ENCODE measurements around the gene CAPN1. TPM values are rescaled to one million over a fixed set of nuclear protein-coding genes. Genes with fewer than 3 reads are reported as not detected.
"Not testable (repeated sequence)": the region's sequence is repeated elsewhere in the genome, so short reads cannot be mapped to it uniquely, and the experiment has no call there.

Gene CAPN1
- total and polyA plus RNA-seq, 2 donors from 2014 or later, result 92.5 to 328 TPM

DNA sequence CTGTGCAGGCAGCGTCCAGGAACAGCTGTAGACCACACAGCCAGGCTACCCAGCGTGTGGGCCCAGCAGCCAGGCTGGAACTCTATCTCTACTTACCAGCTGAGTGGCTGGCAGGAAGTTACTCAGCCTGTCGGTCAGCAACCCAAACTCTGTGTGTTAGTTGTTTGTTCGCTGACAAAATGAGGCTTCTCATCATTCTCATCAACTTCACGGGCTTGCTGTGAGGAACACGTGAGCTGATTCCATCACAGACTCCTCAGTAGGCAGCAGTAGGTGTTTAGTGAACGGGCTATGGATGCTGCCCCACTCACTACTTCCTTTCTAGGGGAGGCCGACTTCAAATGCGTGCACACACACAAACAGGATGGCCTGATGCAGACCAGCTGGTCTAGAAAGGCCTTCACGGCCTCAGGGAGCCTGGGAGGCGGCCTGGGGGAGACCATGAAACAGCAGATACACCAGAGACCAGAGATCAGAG, 12.5 kb upstream of the CAPN1 start:
- intact Hi-C loops (cut with DNase I), result no loop called here
- DNase-seq, result peak in 2 of 5 donors; percentile 20 to 45

DNA sequence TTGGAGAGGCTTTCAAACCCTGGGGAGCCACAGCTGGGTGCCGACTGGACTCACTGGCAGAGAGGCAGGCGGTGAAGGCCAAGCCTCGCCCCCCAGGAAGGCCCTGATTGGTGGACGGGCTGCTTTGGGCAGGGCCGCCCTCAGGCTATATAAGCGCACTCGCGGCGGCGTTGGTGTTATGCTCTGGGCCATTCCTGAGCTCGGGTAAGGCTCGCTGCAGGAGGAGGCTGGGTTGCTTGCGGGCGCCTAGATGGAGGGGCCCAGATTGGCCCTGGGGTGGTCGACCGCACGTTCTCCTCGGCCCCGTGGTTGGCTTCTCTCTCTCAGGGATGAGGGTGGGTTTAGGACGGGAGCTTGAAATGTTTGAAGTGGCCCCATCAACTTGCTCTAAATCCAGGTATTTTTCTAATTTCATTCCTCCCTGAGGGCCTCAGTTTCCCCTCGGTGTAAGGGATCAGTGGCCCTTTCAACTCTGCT, 11.6 kb upstream of the CAPN1 start, which contains the start of gene SPDYC:
Gene SPDYC (plus strand): TSS at position 176 of the 477 bp plus-strand sequence. CDS start 1,125 bp downstream, outside the sequence.
- FAIRE-seq, result no peak
- intact Hi-C loops (cut with DNase I), result no loop called here

More for the DNA sequence above, 12.5 kb upstream of the CAPN1 start:
- no peak overlapping the region for H3K4me3 ChIP-seq (ENCODE audit: low read length in 3 of 3)
- no peaks in the 10 kb centered on the region for H3K36me3 ChIP-seq (ENCODE audit: control insufficient read depth in 2 of 3, insufficient read depth in 3 of 3, low read length in 3 of 3)
- TF ChIP-seq, protein P1, sequence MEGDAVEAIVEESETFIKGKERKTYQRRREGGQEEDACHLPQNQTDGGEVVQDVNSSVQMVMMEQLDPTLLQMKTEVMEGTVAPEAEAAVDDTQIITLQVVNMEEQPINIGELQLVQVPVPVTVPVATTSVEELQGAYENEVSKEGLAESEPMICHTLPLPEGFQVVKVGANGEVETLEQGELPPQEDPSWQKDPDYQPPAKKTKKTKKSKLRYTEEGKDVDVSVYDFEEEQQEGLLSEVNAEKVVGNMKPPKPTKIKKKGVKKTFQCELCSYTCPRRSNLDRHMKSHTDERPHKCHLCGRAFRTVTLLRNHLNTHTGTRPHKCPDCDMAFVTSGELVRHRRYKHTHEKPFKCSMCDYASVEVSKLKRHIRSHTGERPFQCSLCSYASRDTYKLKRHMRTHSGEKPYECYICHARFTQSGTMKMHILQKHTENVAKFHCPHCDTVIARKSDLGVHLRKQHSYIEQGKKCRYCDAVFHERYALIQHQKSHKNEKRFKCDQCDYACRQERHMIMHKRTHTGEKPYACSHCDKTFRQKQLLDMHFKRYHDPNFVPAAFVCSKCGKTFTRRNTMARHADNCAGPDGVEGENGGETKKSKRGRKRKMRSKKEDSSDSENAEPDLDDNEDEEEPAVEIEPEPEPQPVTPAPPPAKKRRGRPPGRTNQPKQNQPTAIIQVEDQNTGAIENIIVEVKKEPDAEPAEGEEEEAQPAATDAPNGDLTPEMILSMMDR (IDR thresholded peaks at IDR 0.05; ENCODE audit: borderline replicate concordance, extremely low read depth, insufficient read depth), result no peak
- no peak overlapping the region for H3K9ac ChIP-seq (ENCODE audit: low read length in 3 of 3)
- no peaks in the 10 kb centered on the region for H3K27me3 ChIP-seq (ENCODE audit: control insufficient read depth, insufficient read depth, low read length)
- no peak overlapping the region for H3K27ac ChIP-seq (ENCODE audit: low read depth in 2 of 2, low read length in 2 of 2)
- FAIRE-seq, result no peak
- H3K4me1 ChIP-seq (ENCODE audit: control insufficient read depth in 2 of 3, insufficient read depth in 2 of 3, low read depth in 1 of 3, low read length in 3 of 3), result peaks cover 0 to 2% (median 0%) of the 10 kb centered on the region in 3 donors
- no peaks in the 10 kb centered on the region for H3K9me3 ChIP-seq (ENCODE audit: control insufficient read depth in 2 of 3, insufficient read depth in 1 of 3, low read length in 3 of 3)

DNA sequence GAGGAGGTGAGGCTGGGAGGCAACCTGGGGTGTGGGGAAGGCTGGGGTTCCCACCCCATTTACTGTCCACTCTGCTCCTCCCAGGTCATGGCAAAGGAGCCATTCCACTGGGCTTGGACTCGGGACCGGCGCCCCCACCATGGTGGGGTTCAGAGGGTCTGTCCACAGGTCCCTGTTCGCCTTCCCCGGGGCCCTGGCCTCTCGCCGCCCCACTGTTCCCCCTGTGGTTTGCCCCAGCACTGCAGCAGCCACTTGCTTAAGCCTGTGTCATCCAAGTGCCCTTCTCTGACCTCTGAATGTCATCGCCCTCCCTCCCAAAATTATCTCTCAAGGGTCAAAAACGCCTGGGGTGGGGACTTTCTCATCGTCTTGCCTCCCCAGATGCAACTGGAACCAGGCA, 9.1 kb upstream of the CAPN1 start:
- no peaks in the 10 kb centered on the region for H3K9me3 ChIP-seq (ENCODE audit: control insufficient read depth in 2 of 3, insufficient read depth in 1 of 3, low read length in 3 of 3)
- H3K9ac ChIP-seq (ENCODE audit: low read length in 3 of 3), result no peak overlapping the region
- H3K4me3 ChIP-seq (ENCODE audit: low read length in 3 of 3), result no peak overlapping the region
- no peak for FAIRE-seq
- TF ChIP-seq, protein P1 (IDR thresholded peaks at IDR 0.05; ENCODE audit: borderline replicate concordance, extremely low read depth, insufficient read depth), result no peak
- no peaks in the 10 kb centered on the region for H3K36me3 ChIP-seq (ENCODE audit: control insufficient read depth in 2 of 3, insufficient read depth in 3 of 3, low read length in 3 of 3)
- peaks cover 0 to 2% (median 0%) of the 10 kb centered on the region in 3 donors for H3K4me1 ChIP-seq (ENCODE audit: control insufficient read depth in 2 of 3, insufficient read depth in 2 of 3, low read depth in 1 of 3, low read length in 3 of 3)
- H3K27ac ChIP-seq (ENCODE audit: low read depth in 2 of 2, low read length in 2 of 2), result no peak overlapping the region
- DNase-seq, result peak in 1 of 5 donors; percentile 42
- H3K27me3 ChIP-seq (ENCODE audit: control insufficient read depth, insufficient read depth, low read length), result no peaks in the 10 kb centered on the region
- intact Hi-C loops (cut with DNase I), result no loop called here

More for the DNA sequence above, 11.6 kb upstream of the CAPN1 start, which contains the start of gene SPDYC:
- TF ChIP-seq, protein P1 (IDR thresholded peaks at IDR 0.05; ENCODE audit: borderline replicate concordance, extremely low read depth, insufficient read depth), result no peak
- DNase-seq, result peak in 1 of 5 donors; percentile 73
- Histone ChIP-seq H3K9ac (ENCODE audit: low read length in 3 of 3) (no peak within 1 kb of the TSS), H3K27me3 (ENCODE audit: control insufficient read depth, insufficient read depth, low read length) (no peaks in the 10 kb centered on the region), H3K36me3 (ENCODE audit: control insufficient read depth in 2 of 3, insufficient read depth in 3 of 3, low read length in 3 of 3) (no peaks in the 10 kb centered on the region), H3K4me3 (ENCODE audit: low read length in 3 of 3) (no peak within 1 kb of the TSS), H3K27ac (ENCODE audit: low read depth in 2 of 2, low read length in 2 of 2) (no peak within 1 kb of the TSS), H3K9me3 (ENCODE audit: control insufficient read depth in 2 of 3, insufficient read depth in 1 of 3, low read length in 3 of 3) (no peaks in the 10 kb centered on the region), H3K4me1 (ENCODE audit: control insufficient read depth in 2 of 3, insufficient read depth in 2 of 3, low read depth in 1 of 3, low read length in 3 of 3) (peaks cover 0 to 2% (median 0%) of the 10 kb centered on the region in 3 donors)

DNA sequence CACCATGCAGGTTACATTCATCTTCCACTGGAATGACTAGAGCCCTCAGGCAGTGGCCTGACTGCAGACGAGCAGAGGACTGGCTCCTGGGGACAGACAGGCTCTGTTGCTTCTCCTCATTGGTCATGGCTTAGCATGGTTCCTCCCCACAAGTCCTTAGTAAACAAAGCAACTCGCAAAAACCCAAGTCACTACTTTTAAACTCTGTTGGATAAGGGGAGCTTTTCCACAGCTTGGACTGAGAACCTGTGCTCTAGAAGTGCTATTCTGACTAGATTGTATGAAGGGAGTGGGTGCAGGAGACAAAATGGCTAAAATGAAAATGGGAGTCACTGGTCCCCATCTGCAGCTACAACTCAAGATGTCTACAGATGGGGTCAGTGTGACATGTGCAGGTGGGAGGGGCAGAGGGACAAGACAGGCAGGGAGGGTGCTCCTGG, 7.1 kb upstream of the CAPN1 start:
- H3K27ac ChIP-seq (ENCODE audit: low read depth in 2 of 2, low read length in 2 of 2); FAIRE-seq; H3K9ac ChIP-seq (ENCODE audit: low read length in 3 of 3); intact Hi-C loops (cut with DNase I); H3K27me3 ChIP-seq (ENCODE audit: control insufficient read depth, insufficient read depth, low read length); H3K4me1 ChIP-seq (ENCODE audit: control insufficient read depth in 2 of 3, insufficient read depth in 2 of 3, low read depth in 1 of 3, low read length in 3 of 3); H3K4me3 ChIP-seq (ENCODE audit: low read length in 3 of 3); H3K36me3 ChIP-seq (ENCODE audit: control insufficient read depth in 2 of 3, insufficient read depth in 3 of 3, low read length in 3 of 3); H3K9me3 ChIP-seq (ENCODE audit: control insufficient read depth in 2 of 3, insufficient read depth in 1 of 3, low read length in 3 of 3): not testable (repeated sequence)
- peak in 1 of 5 donors; percentile 12 for DNase-seq

Data from kidney (tissue), 14 donors.